Calu3 (cell line): ENCODE measurements around the gene SLC35F1. TPM values are rescaled to one million over a fixed set of nuclear protein-coding genes. Genes with fewer than 3 reads are reported as not detected.

Experiments
- BruUV-seq: library from RNA; stranded (reverse); fragments of 400-500 nt; replicated peaks from 2 replicates; lab custom pipeline; 2021; lab: Mats Ljungman, UMichigan
- CTCF ChIA-PET: fragments of 300-600 bp; sonication (Branson Sonifier 250); formaldehyde crosslinking; loops from one replicate; lab custom pipeline; 2022; ENCODE audit warnings: antibody characterized with exemption; lab: Charles Lee
- DNase-seq: peaks from one replicate; pipeline ENCODE4 v3.0.0; 2022
- H3K27ac Mint-ChIP-seq: one replicate; pipeline ENCODE4 v1.8.0; 2022; ENCODE audit warnings: mixed read lengths; ENCODE audit not compliant: unreplicated experiment
- H3K27me3 Mint-ChIP-seq: one replicate; pipeline ENCODE4 v1.8.0; 2022; ENCODE audit warnings: mixed read lengths; ENCODE audit not compliant: unreplicated experiment
- H3K36me3 Mint-ChIP-seq: one replicate; pipeline ENCODE4 v1.8.0; 2022; ENCODE audit warnings: mild to moderate bottlenecking, moderate library complexity, mixed read lengths; ENCODE audit not compliant: insufficient read depth, unreplicated experiment
- H3K4me1 Mint-ChIP-seq: one replicate; pipeline ENCODE4 v1.8.0; 2022; ENCODE audit warnings: mild to moderate bottlenecking, low read depth, mixed read lengths; ENCODE audit not compliant: unreplicated experiment
- H3K4me3 Mint-ChIP-seq: one replicate; pipeline ENCODE4 v1.8.0; 2022; ENCODE audit warnings: mild to moderate bottlenecking, low read depth, moderate library complexity, mixed read lengths; ENCODE audit not compliant: unreplicated experiment
- H3K9me3 Mint-ChIP-seq: one replicate; pipeline ENCODE4 v1.8.0; 2022; ENCODE audit warnings: low read depth, mixed read lengths; ENCODE audit not compliant: unreplicated experiment
- intact Hi-C: fragments of 100-400 bp; cut with micrococcal nuclease; formaldehyde crosslinking; loops from one replicate; pipeline ENCODE4 v1.10.0; 2022; ENCODE audit not compliant: unreplicated experiment
- total RNA-seq: library from RNA; stranded (reverse); gene quantifications from 2 replicates; pipeline ENCODE4 v1.2.3, GENCODE V29; 2022
- TF ChIP-seq, protein P1 (sequence below): fragments of 200-600 bp; IDR thresholded peaks from one replicate; pipeline ENCODE4 v1.8.0; 2022; ENCODE audit warnings: antibody characterized with exemption; ENCODE audit not compliant: unreplicated experiment

Gene SLC35F1
- total RNA-seq, 1 experiment from 2014 or later: not detected

GRCh38 chr6:117971637-117972036, 64.6 kb downstream of the SLC35F1 start:
- no peak overlapping the region for H3K4me3 Mint-ChIP-seq
- no peaks in the 10 kb centered on the region for H3K27me3 Mint-ChIP-seq
- no peaks in the 10 kb centered on the region for H3K36me3 Mint-ChIP-seq
- DNase-seq: no peak
- no peaks in the 10 kb centered on the region for H3K4me1 Mint-ChIP-seq
- CTCF ChIA-PET: no interaction called here
- TF ChIP-seq, protein P1, sequence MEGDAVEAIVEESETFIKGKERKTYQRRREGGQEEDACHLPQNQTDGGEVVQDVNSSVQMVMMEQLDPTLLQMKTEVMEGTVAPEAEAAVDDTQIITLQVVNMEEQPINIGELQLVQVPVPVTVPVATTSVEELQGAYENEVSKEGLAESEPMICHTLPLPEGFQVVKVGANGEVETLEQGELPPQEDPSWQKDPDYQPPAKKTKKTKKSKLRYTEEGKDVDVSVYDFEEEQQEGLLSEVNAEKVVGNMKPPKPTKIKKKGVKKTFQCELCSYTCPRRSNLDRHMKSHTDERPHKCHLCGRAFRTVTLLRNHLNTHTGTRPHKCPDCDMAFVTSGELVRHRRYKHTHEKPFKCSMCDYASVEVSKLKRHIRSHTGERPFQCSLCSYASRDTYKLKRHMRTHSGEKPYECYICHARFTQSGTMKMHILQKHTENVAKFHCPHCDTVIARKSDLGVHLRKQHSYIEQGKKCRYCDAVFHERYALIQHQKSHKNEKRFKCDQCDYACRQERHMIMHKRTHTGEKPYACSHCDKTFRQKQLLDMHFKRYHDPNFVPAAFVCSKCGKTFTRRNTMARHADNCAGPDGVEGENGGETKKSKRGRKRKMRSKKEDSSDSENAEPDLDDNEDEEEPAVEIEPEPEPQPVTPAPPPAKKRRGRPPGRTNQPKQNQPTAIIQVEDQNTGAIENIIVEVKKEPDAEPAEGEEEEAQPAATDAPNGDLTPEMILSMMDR: no peak
- H3K27ac Mint-ChIP-seq: no peak overlapping the region
- BruUV-seq: no TSS peak
- intact Hi-C loops: loop anchor here (10.0 kb wide), 1 partner anchor 643 kb away; no protein-coding TSS in a partner anchor
- H3K9me3 Mint-ChIP-seq: peaks cover 7% of the 10 kb centered on the region

GRCh38 chr6:117974914-117975627, 68.0 kb downstream of the SLC35F1 start:
- CTCF ChIA-PET: interaction anchor here (0.8 to 1.4 kb wide), 2 partner anchors 105 to 134 kb away, joined by 3 to 6 read pairs; no protein-coding TSS in a partner anchor
- Mint-ChIP-seq H3K27ac (no peak overlapping the region), H3K9me3 (peaks cover 7% of the 10 kb centered on the region), H3K4me1 (no peaks in the 10 kb centered on the region), H3K27me3 (peaks cover 14% of the 10 kb centered on the region), H3K4me3 (no peak overlapping the region), H3K36me3 (no peaks in the 10 kb centered on the region)
- no TSS peak for BruUV-seq
- intact Hi-C loops: loop anchor here (5.0 to 10.0 kb wide), 2 partner anchors 133 to 640 kb away; no protein-coding TSS in a partner anchor
- TF ChIP-seq, protein P1: no peak
- no peak for DNase-seq

GRCh38 chr6:117976030-117976651, 69.1 kb downstream of the SLC35F1 start:
- Mint-ChIP-seq H3K27ac (no peak overlapping the region), H3K36me3 (no peaks in the 10 kb centered on the region), H3K9me3 (peaks cover 7% of the 10 kb centered on the region), H3K4me3 (no peak overlapping the region), H3K27me3 (peaks cover 14% of the 10 kb centered on the region), H3K4me1 (no peaks in the 10 kb centered on the region)
- DNase-seq: peak; percentile 16
- TF ChIP-seq, protein P1: peak; percentile 50
- no TSS peak for BruUV-seq
- CTCF ChIA-PET: interaction anchor here (0.8 to 1.4 kb wide), 2 partner anchors 104 to 136 kb away, joined by 3 to 6 read pairs; no protein-coding TSS in a partner anchor
- intact Hi-C loops: loop anchor here (2.0 to 10.0 kb wide), 5 partner anchors 134 to 639 kb away; no protein-coding TSS in a partner anchor

- DNase-seq: no peak
- Mint-ChIP-seq H3K4me1 (no peaks in the 10 kb centered on the region), H3K9me3 (no peaks in the 10 kb centered on the region), H3K27me3 (no peaks in the 10 kb centered on the region), H3K4me3 (no peak overlapping the region), H3K27ac (no peak overlapping the region), H3K36me3 (no peaks in the 10 kb centered on the region)
- TF ChIP-seq, protein P1: no peak
- CTCF ChIA-PET: interaction anchor here (1.1 kb wide), 1 partner anchor 12 kb away, joined by 3 read pairs; no protein-coding TSS in a partner anchor
- BruUV-seq: no TSS peak
- intact Hi-C loops: no loop called here
Measured at GRCh38 chr6:117985916-117986315, 78.9 kb downstream of the SLC35F1 start.
